Measurements from ENCODE around the gene HECTD2.
"Not testable (repeated sequence)": the region's sequence is repeated elsewhere in the genome, so short reads cannot be mapped to it uniquely, and the experiment has no call there.

Gene HECTD2, protein sequence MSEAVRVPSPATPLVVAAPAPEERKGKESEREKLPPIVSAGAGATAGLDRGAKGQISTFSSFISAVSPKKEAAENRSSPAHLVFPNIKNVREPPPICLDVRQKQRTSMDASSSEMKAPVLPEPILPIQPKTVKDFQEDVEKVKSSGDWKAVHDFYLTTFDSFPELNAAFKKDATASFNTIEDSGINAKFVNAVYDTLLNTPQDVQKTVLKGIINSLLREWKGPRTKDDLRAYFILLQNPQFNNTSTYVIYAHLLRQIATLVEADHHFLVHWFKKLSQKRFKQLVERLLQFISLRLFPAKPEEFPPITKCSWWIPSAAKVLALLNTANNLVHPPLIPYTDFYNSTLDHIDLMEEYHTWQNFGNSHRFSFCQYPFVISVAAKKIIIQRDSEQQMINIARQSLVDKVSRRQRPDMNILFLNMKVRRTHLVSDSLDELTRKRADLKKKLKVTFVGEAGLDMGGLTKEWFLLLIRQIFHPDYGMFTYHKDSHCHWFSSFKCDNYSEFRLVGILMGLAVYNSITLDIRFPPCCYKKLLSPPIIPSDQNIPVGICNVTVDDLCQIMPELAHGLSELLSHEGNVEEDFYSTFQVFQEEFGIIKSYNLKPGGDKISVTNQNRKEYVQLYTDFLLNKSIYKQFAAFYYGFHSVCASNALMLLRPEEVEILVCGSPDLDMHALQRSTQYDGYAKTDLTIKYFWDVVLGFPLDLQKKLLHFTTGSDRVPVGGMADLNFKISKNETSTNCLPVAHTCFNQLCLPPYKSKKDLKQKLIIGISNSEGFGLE

DNA sequence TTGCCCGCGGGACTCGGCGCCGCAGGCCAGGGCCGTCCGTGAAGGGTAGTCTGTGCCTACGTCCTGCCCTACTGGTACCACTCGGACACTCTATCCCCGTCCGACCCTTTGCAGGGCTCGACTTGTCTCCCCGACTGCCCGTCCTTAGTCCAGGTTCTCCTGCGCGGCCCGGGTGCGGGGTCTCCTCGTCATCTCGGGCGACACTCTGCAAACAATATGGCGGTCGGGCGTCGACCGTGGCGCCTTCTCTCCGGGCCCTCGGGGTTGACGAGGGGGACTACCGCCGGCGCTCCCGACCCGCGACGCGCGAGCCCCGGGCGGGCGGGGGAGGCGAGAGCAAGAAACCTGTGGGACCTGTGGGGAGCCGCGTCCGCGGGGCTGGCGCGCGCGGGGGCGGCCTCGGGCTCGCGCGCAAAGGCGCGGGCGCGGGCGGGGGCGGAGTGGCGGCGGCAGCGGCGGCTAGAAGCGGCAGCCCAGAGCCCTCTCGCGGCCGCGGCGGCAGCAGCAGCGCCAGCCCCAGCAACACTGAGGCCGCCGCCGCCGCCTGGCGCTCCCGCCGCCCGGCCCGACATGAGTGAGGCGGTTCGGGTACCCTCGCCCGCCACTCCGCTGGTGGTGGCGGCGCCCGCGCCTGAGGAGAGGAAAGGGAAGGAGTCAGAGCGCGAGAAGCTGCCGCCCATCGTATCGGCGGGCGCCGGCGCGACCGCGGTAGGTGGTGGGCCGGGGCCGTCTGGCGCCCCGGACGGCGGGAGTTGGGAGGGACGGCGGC is at the start of gene HECTD2:
HECTD2 (plus strand) TSS at position 476 of the 769 bp plus-strand sequence; CDS start at position 571, 95 bp downstream.
- peak; percentile 55 for DNase-seq

GRCh38 chr10:91360461-91360860 is 49.7 kb upstream of the HECTD2 start:
- DNase-seq = no peak

GRCh38 chr10:91365519-91365918 is 44.6 kb upstream of the HECTD2 start:
- DNase-seq = not testable (repeated sequence)

DNA sequence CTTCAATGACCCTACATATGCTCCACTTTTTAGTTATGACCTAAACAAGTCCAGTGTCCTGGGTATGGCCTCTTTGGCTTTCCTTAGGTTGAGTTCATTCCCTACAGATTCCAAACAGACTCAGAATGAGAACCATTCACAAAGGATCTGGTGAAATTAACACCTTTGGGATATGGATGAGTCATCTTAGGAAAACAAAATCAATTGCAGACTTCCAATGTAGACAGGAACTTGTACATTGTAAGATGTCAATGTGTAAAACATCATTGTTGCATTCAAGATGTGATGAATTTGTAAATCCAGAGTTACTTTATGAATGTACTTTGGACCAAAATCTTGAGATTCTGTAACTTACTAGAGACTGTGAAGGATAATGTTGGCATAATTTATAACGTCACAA is 43.4 kb upstream of the HECTD2 start:
- DNase-seq = no peak

GRCh38 chr10:91367127-91367531 is 43.0 kb upstream of the HECTD2 start:
- no peak for DNase-seq

DNA sequence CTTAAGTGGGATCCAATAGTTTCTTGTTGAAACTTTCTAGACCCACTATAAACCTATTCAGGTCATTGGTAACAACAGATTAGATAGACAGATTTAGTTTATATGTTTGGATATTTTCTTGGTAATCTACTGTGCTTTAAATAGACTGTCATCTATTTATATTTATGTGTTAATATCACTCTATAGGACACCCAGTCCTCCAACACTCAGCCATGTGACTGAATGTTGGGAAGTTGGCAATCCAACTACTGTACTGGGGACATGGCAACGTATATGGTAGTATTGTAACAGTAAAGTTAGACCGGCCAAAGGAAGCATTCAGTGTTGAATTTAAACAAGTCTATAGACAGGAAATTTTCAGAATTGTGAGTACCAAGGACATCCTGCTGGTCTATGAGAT is 42.6 kb upstream of the HECTD2 start:
- DNase-seq = no peak

- not testable (repeated sequence) for DNase-seq
Observed at GRCh38 chr10:91369978-91370589, 40.1 kb upstream of the HECTD2 start.

GRCh38 chr10:91374052-91374451 is 36.1 kb upstream of the HECTD2 start:
- DNase-seq = no peak

- DNase-seq = no peak
Observed at GRCh38 chr10:91378061-91378460, 32.1 kb upstream of the HECTD2 start.

- DNase-seq = no peak
Observed at GRCh38 chr10:91380873-91381256, 29.3 kb upstream of the HECTD2 start.

- no peak for DNase-seq
Observed at GRCh38 chr10:91381257-91381891, 28.8 kb upstream of the HECTD2 start.

DNA sequence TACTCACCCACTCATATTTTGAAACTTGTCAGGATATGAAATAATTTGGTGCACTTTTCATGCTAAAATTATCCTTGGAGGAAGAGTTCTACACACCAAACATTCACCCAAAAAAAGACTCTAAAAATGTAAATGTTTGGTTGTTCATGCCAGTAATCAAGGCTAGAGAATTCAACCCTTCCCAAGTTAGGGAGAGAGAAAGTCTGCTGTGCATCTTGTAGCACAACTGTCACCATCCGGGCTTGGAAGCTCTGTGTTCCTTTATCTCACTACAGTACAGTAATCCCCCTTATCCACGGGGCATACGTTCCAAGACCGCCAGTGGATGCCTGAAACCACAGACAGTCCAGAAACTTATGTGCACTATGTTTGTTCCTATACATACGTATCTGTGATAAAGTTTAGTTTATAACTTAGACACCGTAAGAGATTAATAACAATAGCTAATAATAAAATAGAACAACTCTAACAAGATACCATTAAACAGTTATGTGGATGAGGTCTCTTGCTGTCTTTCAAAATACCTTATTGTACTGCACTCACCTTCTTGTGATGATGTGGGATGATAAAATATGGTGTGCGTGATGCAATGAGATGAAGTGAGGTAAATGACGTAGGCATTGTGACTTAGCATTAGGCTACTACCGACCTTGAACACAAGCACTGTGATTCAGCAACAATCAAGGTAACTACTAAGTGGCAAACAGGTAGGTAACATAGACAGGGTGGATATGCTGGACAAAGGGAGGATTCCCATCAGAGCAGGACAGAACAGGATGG is 24.6 kb upstream of the HECTD2 start:
- no peak for DNase-seq

GRCh38 chr10:91389636-91390512 is 20.3 kb upstream of the HECTD2 start:
- peak; percentile 45 for DNase-seq

GRCh38 chr10:91390513-91390825 is 19.7 kb upstream of the HECTD2 start:
- DNase-seq = not testable (repeated sequence)

DNA sequence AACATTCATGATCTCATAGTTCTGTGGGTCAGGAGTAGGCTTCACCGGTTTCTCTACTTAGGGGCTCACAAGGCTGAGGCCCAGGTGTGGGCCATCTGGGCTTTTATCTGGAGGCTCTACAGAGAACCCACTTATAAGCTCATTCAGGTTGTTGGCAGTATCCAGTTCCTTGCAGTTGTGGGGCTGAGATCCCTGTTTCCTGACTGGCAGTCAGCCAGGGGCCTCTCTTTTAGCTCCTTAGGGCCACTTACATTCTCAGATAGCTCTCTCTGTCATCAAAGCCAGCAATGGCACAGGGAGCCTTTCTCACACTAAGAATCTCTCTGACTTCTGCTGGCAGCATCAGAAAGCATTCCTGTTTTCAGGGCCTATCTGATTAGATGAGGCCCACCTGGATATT is 18.2 kb upstream of the HECTD2 start:
- no peak for DNase-seq

- no peak for DNase-seq
Observed at GRCh38 chr10:91406322-91406721, 3.8 kb upstream of the HECTD2 start.

DNA sequence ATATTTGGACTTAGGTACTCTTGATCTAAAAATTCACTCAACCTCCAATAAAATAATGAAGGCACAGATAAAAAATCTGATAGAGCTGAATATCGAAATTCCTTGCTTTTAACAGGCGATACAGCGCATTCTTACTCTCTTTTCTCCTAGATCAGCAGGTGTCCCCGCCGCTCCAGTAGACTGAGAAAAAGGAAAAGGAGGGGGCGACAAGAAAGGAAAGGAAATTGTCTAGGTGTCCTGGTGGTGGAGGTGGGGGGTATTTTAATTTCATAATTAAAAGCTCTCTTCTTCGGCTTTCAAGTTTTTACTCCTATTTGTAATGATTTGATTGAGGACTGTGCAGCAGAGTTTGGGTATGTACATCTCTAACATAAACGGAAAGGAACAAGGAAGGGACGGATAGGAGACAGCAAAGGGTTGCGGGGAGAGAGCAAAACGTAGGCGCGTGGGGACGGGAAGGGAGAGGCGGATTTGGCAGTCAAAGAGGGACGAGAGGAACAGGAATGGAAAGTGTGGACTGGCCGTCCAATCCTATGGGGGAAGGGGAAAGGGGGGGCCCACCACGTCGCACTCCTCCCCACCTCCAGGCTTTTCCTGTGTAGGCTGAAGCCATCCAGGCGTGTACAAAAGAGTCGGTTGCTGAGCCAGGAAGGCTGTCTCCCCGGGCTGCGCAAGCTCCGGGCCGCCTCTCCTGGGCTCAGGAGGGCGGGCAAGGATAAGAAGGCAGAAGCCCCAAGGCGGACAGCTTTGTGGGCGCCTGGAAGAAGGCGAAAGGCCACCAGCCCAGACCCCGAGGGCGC is 875 bp upstream of the HECTD2 start:
- peak; percentile 70 for DNase-seq

DNA sequence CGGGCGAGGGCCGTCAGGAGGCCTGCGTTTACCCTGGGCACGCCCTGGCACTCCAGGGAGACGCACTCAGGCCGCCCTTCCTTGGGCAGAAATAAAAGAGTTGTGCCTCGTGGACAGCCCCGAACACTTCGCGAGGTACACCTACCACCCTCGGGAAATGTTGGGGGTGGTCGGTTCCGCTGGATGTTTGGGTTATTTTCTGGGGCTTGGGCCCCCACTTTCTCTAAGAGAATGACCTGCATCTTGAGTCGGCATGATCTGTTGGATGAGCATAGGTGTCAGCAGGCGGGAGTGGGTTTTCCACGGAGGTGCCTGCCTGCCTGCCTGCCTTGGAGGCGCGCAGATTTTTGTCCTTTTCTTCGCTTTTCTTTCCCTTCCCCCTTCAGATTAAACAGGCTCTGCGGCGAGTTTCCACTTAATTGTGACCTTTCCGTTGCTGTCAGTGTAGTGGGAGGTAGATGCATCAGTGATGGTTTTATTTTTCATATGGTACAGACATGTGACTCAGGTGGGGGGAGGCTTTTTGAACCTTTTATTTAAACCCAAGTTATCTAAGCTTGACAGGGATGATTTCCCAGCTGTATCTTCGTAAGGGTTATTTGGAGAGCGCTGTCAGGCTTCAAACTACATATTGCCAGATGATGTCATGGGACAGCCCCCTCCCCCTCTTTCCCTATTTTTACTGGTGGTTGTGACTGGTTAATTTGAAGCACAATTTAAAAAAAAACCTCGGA is 661 bp downstream of the HECTD2 start:
- DNase-seq = no peak

DNA sequence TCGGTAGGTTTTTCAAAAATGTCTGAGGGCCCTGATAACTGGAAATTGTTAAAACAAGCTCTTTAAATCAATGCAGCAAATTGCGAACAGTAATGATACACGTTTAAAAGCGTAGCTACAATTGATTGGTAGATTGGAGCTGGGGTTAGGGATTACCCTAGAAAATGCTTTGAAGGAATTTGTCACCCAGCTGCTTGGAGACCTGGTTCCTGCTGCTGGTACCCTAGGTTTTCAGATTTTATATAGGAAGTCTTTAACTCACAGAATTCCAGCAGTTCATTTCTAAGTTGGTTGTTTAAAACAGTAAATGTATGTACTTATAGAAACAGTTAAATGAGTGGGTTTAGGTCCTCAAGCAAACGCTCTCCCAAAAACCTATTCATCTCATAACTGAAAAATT is 1.5 kb downstream of the HECTD2 start:
- DNase-seq = no peak

Measured in NCI-H2029 (cell line).